Mesendoderm (in vitro differentiated cells): ENCODE results near the gene SAMD9L.
"Not testable (repeated sequence)": the region's sequence is repeated elsewhere in the genome, so short reads cannot be mapped to it uniquely, and the experiment has no call there.

Experiments
- DNase-seq: peaks from one replicate; pipeline ENCODE4 v3.0.0; 2013
- H2AK5ac ChIP-seq: 2 replicates; pipeline ENCODE4 v1.6.1; 2013; ENCODE audit warnings: low read length, inconsistent platforms
- H2BK120ac ChIP-seq: 2 replicates; pipeline ENCODE4 v1.6.1; 2013; ENCODE audit warnings: low read depth, mild to moderate bottlenecking, low read length, moderate library complexity, mixed read lengths
- H2BK15ac ChIP-seq: replicated peaks from 2 replicates; pipeline ENCODE4 v1.6.1; 2013; ENCODE audit warnings: low read depth, mild to moderate bottlenecking, moderate library complexity
- H2BK5ac ChIP-seq: 2 replicates; pipeline ENCODE4 v1.6.1; 2013; ENCODE audit warnings: low read length, inconsistent platforms
- H3K18ac ChIP-seq: 2 replicates; pipeline ENCODE4 v1.6.1; 2013; ENCODE audit warnings: mild to moderate bottlenecking, low read length, mixed read lengths
- H3K23ac ChIP-seq: one replicate; pipeline ENCODE4 v1.6.1; 2013; ENCODE audit warnings: low read length
- H3K27ac ChIP-seq: 2 replicates; pipeline ENCODE4 v1.5.1; 2013; ENCODE audit warnings: low read depth, mild to moderate bottlenecking, inconsistent platforms, low read length, moderate library complexity
- H3K27me3 ChIP-seq: 2 replicates; pipeline ENCODE4 v1.6.1; 2013; ENCODE audit warnings: low read length, control low read depth, mild to moderate bottlenecking, inconsistent platforms; ENCODE audit not compliant: insufficient read depth, poor library complexity
- H3K36me3 ChIP-seq: 2 replicates; pipeline ENCODE4 v1.6.1; 2013; ENCODE audit warnings: low read length, inconsistent platforms; ENCODE audit not compliant: control insufficient read depth, insufficient read depth
- H3K4ac ChIP-seq: one replicate; pipeline ENCODE4 v1.6.1; 2013; ENCODE audit warnings: low read depth, mild to moderate bottlenecking, low read length, moderate library complexity
- H3K4me1 ChIP-seq: 2 replicates; pipeline ENCODE4 v1.6.1; 2013; ENCODE audit warnings: low read depth, low read length, inconsistent platforms; ENCODE audit not compliant: control insufficient read depth
- H3K4me2 ChIP-seq: 2 replicates; pipeline ENCODE4 v1.6.1; 2013; ENCODE audit warnings: low read length
- H3K4me3 ChIP-seq: 2 replicates; pipeline ENCODE4 v1.5.1; 2013; ENCODE audit warnings: mild to moderate bottlenecking, low read length
- H3K56ac ChIP-seq: one replicate; pipeline ENCODE4 v1.6.1; 2013; ENCODE audit warnings: low read length
- H3K79me1 ChIP-seq: 2 replicates; pipeline ENCODE4 v1.6.1; 2013; ENCODE audit warnings: low read length, inconsistent platforms
- H3K79me2 ChIP-seq: 2 replicates; pipeline ENCODE4 v1.6.1; 2013; ENCODE audit warnings: mild to moderate bottlenecking, low read length; ENCODE audit not compliant: control insufficient read depth, insufficient read depth
- H3K9ac ChIP-seq: 2 replicates; pipeline ENCODE4 v1.6.1; 2013; ENCODE audit warnings: low read length, inconsistent platforms
- H4K5ac ChIP-seq: one replicate; pipeline ENCODE4 v1.6.1; 2013; ENCODE audit warnings: low read length
- H4K8ac ChIP-seq: one replicate; pipeline ENCODE4 v1.6.1; 2013; ENCODE audit warnings: low read depth, mild to moderate bottlenecking, control low read depth, low read length, moderate library complexity
- WGBS: extraction: QIAGEN DNeasy Blood & Tissue Kit; methylation state at CpG from one replicate; pipeline ENCODE4 v1.1.7; 2013; ENCODE audit warnings: low lambda C conversion rate, missing lambda C conversion rate; ENCODE audit not compliant: insufficient coverage; ENCODE audit errors: extremely low coverage; 5-methylcytosine and 5-hydroxymethylcytosine counted together

Gene SAMD9L

GRCh38 chr7:93142127-93142526 lies 6.1 kb downstream of the SAMD9L start:
- H3K27me3 ChIP-seq, result peaks cover 2% of the 10 kb centered on the region
- H3K23ac ChIP-seq, result no peak overlapping the region

GRCh38 chr7:93140582-93141191 lies 7.5 kb downstream of the SAMD9L start:
- Histone ChIP-seq H3K79me2 (no peaks in the 10 kb centered on the region), H3K18ac (no peak overlapping the region), H3K27me3 (peaks cover 2% of the 10 kb centered on the region), H3K4me2 (no peak overlapping the region), H2AK5ac (no peak overlapping the region), H3K4me3 (no peak overlapping the region), H2BK5ac (no peak overlapping the region), H3K79me1 (no peaks in the 10 kb centered on the region), H2BK120ac (no peak overlapping the region), H3K23ac (no peak overlapping the region), H3K36me3 (no peaks in the 10 kb centered on the region), H3K4ac (no peak overlapping the region), H4K8ac (no peak overlapping the region), H3K56ac (no peak overlapping the region), H4K5ac (no peak overlapping the region), H3K4me1 (no peaks in the 10 kb centered on the region), H2BK15ac (no peak overlapping the region), H3K9ac (no peak overlapping the region), H3K27ac (no peak overlapping the region)
- WGBS, result 100% methylated on average over 2 of the region's 3 CpGs
- DNase-seq, result no peak

More at GRCh38 chr7:93142127-93142526, 6.1 kb downstream of the SAMD9L start:
- no peak overlapping the region for H3K4ac ChIP-seq
- H3K27ac ChIP-seq, result no peak overlapping the region
- H2BK5ac ChIP-seq, result no peak overlapping the region
- H2AK5ac ChIP-seq, result no peak overlapping the region
- no peak overlapping the region for H4K5ac ChIP-seq
- H3K4me3 ChIP-seq, result no peak overlapping the region
- H3K9ac ChIP-seq, result no peak overlapping the region
- H3K4me1 ChIP-seq, result no peaks in the 10 kb centered on the region
- H2BK15ac ChIP-seq, result no peak overlapping the region
- H3K36me3 ChIP-seq, result no peaks in the 10 kb centered on the region
- no peak overlapping the region for H3K18ac ChIP-seq
- H3K4me2 ChIP-seq, result no peak overlapping the region
- H2BK120ac ChIP-seq, result no peak overlapping the region
- no peak for DNase-seq
- H3K79me1 ChIP-seq, result no peaks in the 10 kb centered on the region
- no peak overlapping the region for H4K8ac ChIP-seq
- H3K56ac ChIP-seq, result no peak overlapping the region
- no peaks in the 10 kb centered on the region for H3K79me2 ChIP-seq
- no CpG with 5 or more reads among the region's 1 CpG for WGBS

- Histone ChIP-seq H3K36me3 (no peaks in the 10 kb centered on the region), H2BK15ac (no peak overlapping the region), H3K9ac (no peak overlapping the region), H3K27ac (no peak overlapping the region), H3K79me1 (no peaks in the 10 kb centered on the region), H3K4me3 (no peak overlapping the region), H3K4ac (no peak overlapping the region), H2BK5ac (no peak overlapping the region), H3K79me2 (no peaks in the 10 kb centered on the region), H4K5ac (no peak overlapping the region), H2AK5ac (no peak overlapping the region), H3K23ac (no peak overlapping the region), H3K18ac (no peak overlapping the region), H4K8ac (no peak overlapping the region), H3K56ac (no peak overlapping the region), H3K27me3 (peaks cover 2% of the 10 kb centered on the region), H2BK120ac (no peak overlapping the region), H3K4me1 (no peaks in the 10 kb centered on the region), H3K4me2 (no peak overlapping the region)
- WGBS, result no CpG with 5 or more reads among the region's 4 CpGs
- no peak for DNase-seq
These were observed 9.6 kb downstream of the SAMD9L start for GRCh38 chr7:93138576-93138975.

GRCh38 chr7:93133005-93133404 lies 15.2 kb downstream of the SAMD9L start:
- Histone ChIP-seq H2AK5ac (no peak overlapping the region), H3K4ac (no peak overlapping the region), H4K8ac (no peak overlapping the region), H3K18ac (no peak overlapping the region), H3K23ac (no peak overlapping the region), H3K27ac (no peak overlapping the region), H2BK120ac (no peak overlapping the region), H2BK5ac (no peak overlapping the region), H3K4me3 (no peak overlapping the region), H3K27me3 (no peaks in the 10 kb centered on the region), H3K56ac (no peak overlapping the region), H2BK15ac (no peak overlapping the region), H3K4me1 (no peaks in the 10 kb centered on the region), H3K79me2 (no peaks in the 10 kb centered on the region), H3K36me3 (no peaks in the 10 kb centered on the region), H4K5ac (no peak overlapping the region), H3K79me1 (no peaks in the 10 kb centered on the region), H3K4me2 (no peak overlapping the region), H3K9ac (no peak overlapping the region)
- DNase-seq, result no peak
- WGBS, result no CpG with 5 or more reads among the region's 1 CpG

- H2AK5ac ChIP-seq, result no peak overlapping the region
- no CpG with 5 or more reads among the region's 3 CpGs for WGBS
- no peak overlapping the region for H2BK120ac ChIP-seq
- H3K18ac ChIP-seq, result no peak overlapping the region
- H3K27me3 ChIP-seq, result no peaks in the 10 kb centered on the region
- H2BK5ac ChIP-seq, result no peak overlapping the region
- no peaks in the 10 kb centered on the region for H3K36me3 ChIP-seq
- no peaks in the 10 kb centered on the region for H3K4me1 ChIP-seq
- H3K9ac ChIP-seq, result no peak overlapping the region
- no peak overlapping the region for H4K5ac ChIP-seq
- H3K23ac ChIP-seq, result no peak overlapping the region
- DNase-seq, result no peak
- no peak overlapping the region for H3K4me3 ChIP-seq
- no peak overlapping the region for H3K56ac ChIP-seq
- H3K4ac ChIP-seq, result no peak overlapping the region
- no peaks in the 10 kb centered on the region for H3K79me2 ChIP-seq
- no peak overlapping the region for H4K8ac ChIP-seq
- H3K4me2 ChIP-seq, result no peak overlapping the region
- H3K79me1 ChIP-seq, result no peaks in the 10 kb centered on the region
- no peak overlapping the region for H3K27ac ChIP-seq
- no peak overlapping the region for H2BK15ac ChIP-seq
These were observed 16.0 kb downstream of the SAMD9L start for GRCh38 chr7:93132216-93132615.

- not testable (repeated sequence) for H3K27me3 ChIP-seq, H3K79me1 ChIP-seq, H3K4me3 ChIP-seq, H3K23ac ChIP-seq, H3K56ac ChIP-seq, H2BK15ac ChIP-seq, H3K18ac ChIP-seq, H2BK120ac ChIP-seq, DNase-seq, H3K4ac ChIP-seq, H2BK5ac ChIP-seq, H4K8ac ChIP-seq, H3K27ac ChIP-seq, H3K9ac ChIP-seq, H2AK5ac ChIP-seq, H4K5ac ChIP-seq, H3K4me2 ChIP-seq, H3K79me2 ChIP-seq, H3K36me3 ChIP-seq, H3K4me1 ChIP-seq
- no CpG with 5 or more reads among the region's 1 CpG for WGBS
These were observed 21.2 kb downstream of the SAMD9L start for GRCh38 chr7:93126954-93127353.
